OCI-LY7 (cell line): ENCODE measurements around the gene MAGOH. TPM values are rescaled to one million over a fixed set of nuclear protein-coding genes. Genes with fewer than 3 reads are reported as not detected.

Source experiments
- BruUV-seq: library from RNA; stranded (reverse); fragments of 400-500 nt; replicated peaks from 2 replicates; lab custom pipeline; 2021; lab: Mats Ljungman, UMichigan
- CTCF ChIA-PET: fragments of 300-600 bp; sonication (Branson Sonifier 250); formaldehyde crosslinking; loops from one replicate; lab custom pipeline; 2022; ENCODE audit warnings: antibody characterized with exemption; ENCODE audit not compliant: unreplicated experiment; lab: Charles Lee
- POLR2A ChIA-PET: fragments of 300-600 bp; sonication (Branson Sonifier 250); formaldehyde crosslinking; loops from one replicate; lab custom pipeline; 2022; ENCODE audit warnings: antibody characterized with exemption; lab: Charles Lee
- DNase-seq: peaks from one replicate; pipeline ENCODE4 v3.0.0-alpha.2; 2015; ENCODE audit warnings: low spot score
- H2AFZ ChIP-seq: fragments of 200-600 bp; sonication (generic), shearing (Covaris generic); 2 replicates; pipeline ENCODE4 v1.6.1; 2014; ENCODE audit warnings: mild to moderate bottlenecking, antibody characterized with exemption, low read length, moderate library complexity
- H3K27ac ChIP-seq: fragments of 200-600 bp; sonication (generic); 2 replicates; pipeline ENCODE4 v1.5.1; 2014; ENCODE audit warnings: mixed run types, low read depth, mild to moderate bottlenecking, moderate library complexity, low read length, inconsistent platforms; ENCODE audit not compliant: poor library complexity, severe bottlenecking
- H3K36me3 ChIP-seq: fragments of 200-600 bp; sonication (generic); 2 replicates; pipeline ENCODE4 v1.6.1; 2014; ENCODE audit warnings: mild to moderate bottlenecking, antibody characterized with exemption, low read length, moderate library complexity, mixed read lengths; ENCODE audit not compliant: insufficient read depth
- H3K4me1 ChIP-seq: fragments of 200-600 bp; sonication (generic); 2 replicates; pipeline ENCODE4 v1.5.1; 2014; ENCODE audit warnings: mild to moderate bottlenecking, low read length; ENCODE audit not compliant: insufficient read depth, poor library complexity, severe bottlenecking
- H3K4me2 ChIP-seq: fragments of 200-600 bp; sonication (generic); 2 replicates; pipeline ENCODE4 v1.6.1; 2014; ENCODE audit warnings: mild to moderate bottlenecking, low read length
- H3K4me3 ChIP-seq: fragments of 200-600 bp; sonication (generic); 2 replicates; pipeline ENCODE4 v1.5.1; 2014; ENCODE audit warnings: mild to moderate bottlenecking, low read depth, low read length; ENCODE audit not compliant: poor library complexity, severe bottlenecking
- H3K79me2 ChIP-seq: fragments of 200-600 bp; sonication (generic); 2 replicates; pipeline ENCODE4 v1.6.1; 2016; ENCODE audit warnings: low read depth, mild to moderate bottlenecking, low read length, moderate library complexity, mixed read lengths; ENCODE audit not compliant: insufficient read depth
- H3K9me2 ChIP-seq: fragments of 200-600 bp; sonication (generic); 2 replicates; pipeline ENCODE4 v1.6.1; 2016; ENCODE audit warnings: mild to moderate bottlenecking, low read length, mixed read lengths; ENCODE audit not compliant: insufficient read depth
- H3K9me3 ChIP-seq: fragments of 200-600 bp; sonication (generic); 2 replicates; pipeline ENCODE4 v1.6.1; 2014; ENCODE audit warnings: mild to moderate bottlenecking, mixed run types, low read length, mixed read lengths
- H4K20me1 ChIP-seq: fragments of 200-600 bp; sonication (generic); 2 replicates; pipeline ENCODE4 v1.6.1; 2014; ENCODE audit warnings: mild to moderate bottlenecking, antibody characterized with exemption, low read length, moderate library complexity, mixed read lengths; ENCODE audit not compliant: insufficient read depth
- EZH2phosphoT487 ChIP-seq: fragments of 200-600 bp; sonication (generic); IDR thresholded peaks from 2 replicates; pipeline ENCODE4 v1.6.1; 2018; ENCODE audit warnings: low read depth, borderline replicate concordance, mild to moderate bottlenecking, mixed run types, antibody characterized with exemption, low read length, moderate library complexity, mixed read lengths
- intact Hi-C: fragments of 100-400 bp; cut with micrococcal nuclease; formaldehyde crosslinking; loops from one replicate; pipeline ENCODE4 v1.10.0; 2022; ENCODE audit not compliant: unreplicated experiment
- total RNA-seq, 2 experiments: library from RNA; depleted of rRNA in 1 of 2; stranded (reverse); fragments of >200 nt in 1 of 2; shearing (Covaris generic) in 1 of 2; gene quantifications; 2 replicates each; pipeline ENCODE4 v1.2.3, GENCODE V29; 2014 to 2022
- TF ChIP-seq, protein P1 (sequence below): fragments of 200-600 bp; sonication (generic); conservative IDR thresholded peaks from 2 replicates; pipeline ENCODE4 v1.5.1; 2014; ENCODE audit warnings: mild to moderate bottlenecking, antibody characterized with exemption, low read length, moderate library complexity, mixed read lengths

Gene MAGOH
- total RNA-seq, 2 experiments from 2014 or later, result 87.3 to 98.3 TPM

DNA sequence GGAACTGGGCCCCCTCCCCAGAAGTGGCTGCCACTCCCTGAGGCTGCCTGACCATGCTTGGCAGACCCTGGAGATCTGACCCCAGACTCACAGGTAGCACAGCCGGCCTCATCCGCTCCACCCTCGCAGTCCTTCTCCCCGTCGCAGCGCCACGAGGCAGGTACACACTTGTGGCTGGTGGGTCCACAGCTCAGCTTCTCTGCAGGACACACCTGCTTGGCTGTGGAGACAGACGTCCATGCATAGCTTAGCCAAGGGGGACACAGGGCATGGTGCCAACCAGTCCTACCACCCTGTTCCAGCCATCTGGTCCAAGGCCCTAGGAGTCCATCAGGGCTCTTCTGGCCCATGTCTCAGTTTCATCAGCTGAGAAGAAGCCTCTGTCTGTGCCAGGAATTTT lies 42.2 kb upstream of the MAGOH start:
- no peak overlapping the region for H3K27ac ChIP-seq
- H3K4me3 ChIP-seq, result no peak overlapping the region
- no peaks in the 10 kb centered on the region for H4K20me1 ChIP-seq
- BruUV-seq, result no TSS peak
- TF ChIP-seq EZH2phosphoT487, result no peak
- TF ChIP-seq, protein P1, sequence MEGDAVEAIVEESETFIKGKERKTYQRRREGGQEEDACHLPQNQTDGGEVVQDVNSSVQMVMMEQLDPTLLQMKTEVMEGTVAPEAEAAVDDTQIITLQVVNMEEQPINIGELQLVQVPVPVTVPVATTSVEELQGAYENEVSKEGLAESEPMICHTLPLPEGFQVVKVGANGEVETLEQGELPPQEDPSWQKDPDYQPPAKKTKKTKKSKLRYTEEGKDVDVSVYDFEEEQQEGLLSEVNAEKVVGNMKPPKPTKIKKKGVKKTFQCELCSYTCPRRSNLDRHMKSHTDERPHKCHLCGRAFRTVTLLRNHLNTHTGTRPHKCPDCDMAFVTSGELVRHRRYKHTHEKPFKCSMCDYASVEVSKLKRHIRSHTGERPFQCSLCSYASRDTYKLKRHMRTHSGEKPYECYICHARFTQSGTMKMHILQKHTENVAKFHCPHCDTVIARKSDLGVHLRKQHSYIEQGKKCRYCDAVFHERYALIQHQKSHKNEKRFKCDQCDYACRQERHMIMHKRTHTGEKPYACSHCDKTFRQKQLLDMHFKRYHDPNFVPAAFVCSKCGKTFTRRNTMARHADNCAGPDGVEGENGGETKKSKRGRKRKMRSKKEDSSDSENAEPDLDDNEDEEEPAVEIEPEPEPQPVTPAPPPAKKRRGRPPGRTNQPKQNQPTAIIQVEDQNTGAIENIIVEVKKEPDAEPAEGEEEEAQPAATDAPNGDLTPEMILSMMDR, result no peak
- H3K9me3 ChIP-seq, result no peaks in the 10 kb centered on the region
- H3K79me2 ChIP-seq, result no peaks in the 10 kb centered on the region
- POLR2A ChIA-PET, result no interaction called here
- intact Hi-C loops, result no loop called here
- no peaks in the 10 kb centered on the region for H3K9me2 ChIP-seq
- CTCF ChIA-PET, result no interaction called here
- no peaks in the 10 kb centered on the region for H3K4me1 ChIP-seq
- no peak overlapping the region for H3K4me2 ChIP-seq
- H2AFZ ChIP-seq, result no peak overlapping the region
- peaks cover 81% of the 10 kb centered on the region for H3K36me3 ChIP-seq
- no peak for DNase-seq

DNA sequence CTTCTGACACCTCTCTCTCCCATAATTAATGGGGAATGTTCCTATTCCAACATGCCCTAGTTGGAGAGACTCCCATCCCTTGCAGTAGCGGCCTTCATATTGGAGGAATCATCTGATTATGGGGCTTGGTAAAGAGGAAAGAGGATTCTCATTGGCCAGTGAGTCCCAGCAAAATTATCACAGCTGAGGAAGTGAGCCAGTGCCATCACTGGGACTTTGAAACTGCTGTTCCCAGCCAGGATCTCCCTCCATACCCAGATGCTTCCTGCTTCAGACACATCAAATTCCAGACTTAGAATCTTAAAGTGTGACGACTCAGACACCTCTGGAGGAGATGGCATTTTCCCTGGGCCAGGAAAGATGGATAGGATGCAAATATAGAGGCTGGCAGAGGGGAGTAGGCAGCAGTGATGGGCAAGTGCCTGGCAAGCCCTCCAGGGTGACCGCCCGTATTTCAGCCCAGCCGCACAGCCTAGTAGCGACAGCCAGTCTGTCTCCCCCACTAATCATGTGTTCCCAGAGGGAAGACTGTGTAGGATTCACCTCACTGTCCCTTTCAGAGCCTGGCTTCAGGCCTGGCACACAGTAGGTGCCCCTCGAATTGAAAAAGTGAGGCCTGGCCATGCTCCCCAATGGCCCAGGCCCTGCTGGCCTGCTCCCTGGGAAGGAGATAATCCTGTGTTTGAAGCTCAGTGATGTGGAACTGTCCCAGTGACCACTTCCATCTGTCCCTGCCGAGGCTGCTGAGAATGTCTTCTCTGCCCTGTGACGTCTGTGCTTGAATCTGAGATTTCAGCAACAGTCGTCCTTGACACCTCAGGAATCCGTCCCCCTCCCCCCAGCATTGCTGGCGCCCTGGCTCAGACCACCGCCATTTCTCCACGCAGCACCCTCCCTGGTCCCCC lies 41.2 kb upstream of the MAGOH start:
- H4K20me1 ChIP-seq, result no peaks in the 10 kb centered on the region
- H3K9me2 ChIP-seq, result no peaks in the 10 kb centered on the region
- no peak overlapping the region for H3K4me3 ChIP-seq
- no peak overlapping the region for H2AFZ ChIP-seq
- ChIA-PET CTCF (no interaction called here), POLR2A (interaction anchor here (0.6 kb wide), 1 partner anchor 1447 kb away, joined by 4 read pairs; no protein-coding TSS in a partner anchor)
- no peaks in the 10 kb centered on the region for H3K4me1 ChIP-seq
- no peaks in the 10 kb centered on the region for H3K79me2 ChIP-seq
- TF ChIP-seq, protein P1, result no peak
- TF ChIP-seq EZH2phosphoT487, result no peak
- no TSS peak for BruUV-seq
- no peak overlapping the region for H3K4me2 ChIP-seq
- H3K27ac ChIP-seq, result no peak overlapping the region
- no peaks in the 10 kb centered on the region for H3K9me3 ChIP-seq
- intact Hi-C loops, result loop anchor here (5.0 kb wide), 1 partner anchor 48 kb away; the partner anchor contains the start of gene LRP8
- no peak for DNase-seq
- H3K36me3 ChIP-seq, result peaks cover 79% of the 10 kb centered on the region
